Skin of body (tissue), 1 donor: ENCODE data around the gene HSPB3. TPM values are rescaled to one million over a fixed set of nuclear protein-coding genes. Genes with fewer than 3 reads are reported as not detected.

Source experiments
- total RNA-seq: library from RNA; depleted of rRNA; stranded (reverse); fragments of >200 nt; gene quantifications from one replicate; pipeline ENCODE4 v1.2.3, GENCODE V29; 2014

Gene HSPB3
- total RNA-seq, 1 donor from 2014 or later: 15.3 TPM

Other genes with a start within 250 kb of the HSPB3 start
- gene ARL15, start 145.1 kb upstream of the HSPB3 start, total RNA-seq: 73.2 TPM
- gene SNX18, start 62.1 kb downstream of the HSPB3 start, total RNA-seq: 33.9 TPM